Hair follicle dermal papilla cell (primary cell): Measurements from ENCODE around the gene TRAPPC2B. TPM values are rescaled to one million over a fixed set of nuclear protein-coding genes. Genes with fewer than 3 reads are reported as not detected.

Source experiments
- total RNA-seq: library from RNA; depleted of rRNA; stranded (reverse); fragments of >200 nt; gene quantifications from 2 replicates; pipeline ENCODE4 v1.2.3, GENCODE V29; 2012

TRAPPC2B gene
- total RNA-seq: 7.5 and 10.9 TPM in 2 replicates

GRCh38 chr19:57362997-57363687, at the start of gene TRAPPC2B, which contains the start of gene ZNF547:
Gene TRAPPC2B (plus strand): TSS chr19:57363551. CDS start chr19:57364834, 1,283 bp downstream.
Gene ZNF547 (plus strand): TSS chr19:57363551. CDS start chr19:57368556, 5,005 bp downstream.

GRCh38 chr19:57320180-57321084, 42.9 kb upstream of the TRAPPC2B start, which contains the start of gene ZNF543:
Gene ZNF543 (plus strand): TSS chr19:57320472. CDS start chr19:57320854, 382 bp downstream.

GRCh38 chr19:57350877-57351805, 12.2 kb upstream of the TRAPPC2B start, which contains the start of gene ZNF304:
Gene ZNF304 (plus strand): TSS chr19:57351271. CDS start chr19:57351665, 394 bp downstream.

GRCh38 chr19:57389730-57390598, 26.6 kb downstream of the TRAPPC2B start, which contains the start of gene ZNF548:
Gene ZNF548 (plus strand): TSS chr19:57389854. CDS start chr19:57390100, 246 bp downstream.

GRCh38 chr19:57410877-57411671, 47.7 kb downstream of the TRAPPC2B start, which contains the start of gene ZNF17:
Gene ZNF17 (plus strand): TSS chr19:57411161. CDS start chr19:57413616, 2,455 bp downstream.

Other genes starting within 250 kb of the TRAPPC2B start
- gene USP29, start 243.6 kb upstream of the TRAPPC2B start, total RNA-seq: not detected in 2 replicates
- gene ZIM3, start 218.3 kb upstream of the TRAPPC2B start, total RNA-seq: not detected in 2 replicates
- gene DUXA, start 196.1 kb upstream of the TRAPPC2B start, total RNA-seq: not detected in 2 replicates
- 49.2 and 53.6 TPM in 2 replicates for gene ZNF264, start 172.1 kb upstream of the TRAPPC2B start, total RNA-seq
- 0.81 and 0.97 TPM in 2 replicates for gene AURKC, start 132.5 kb upstream of the TRAPPC2B start, total RNA-seq
- gene ZNF805, start 122.9 kb upstream of the TRAPPC2B start, total RNA-seq: 36.9 and 48.0 TPM in 2 replicates
- gene ZNF460, start 83.1 kb upstream of the TRAPPC2B start, total RNA-seq: 98.8 and 131 TPM in 2 replicates
- gene ZNF543, start 43.1 kb upstream of the TRAPPC2B start, total RNA-seq: 10.9 and 13.8 TPM in 2 replicates
- 13.5 and 14.8 TPM in 2 replicates for gene ZNF304, start 12.3 kb upstream of the TRAPPC2B start, total RNA-seq
- 2.9 and 3.9 TPM in 2 replicates for gene ZNF547, start within 50 bp of the TRAPPC2B start, total RNA-seq
- gene ZNF548, start 26.3 kb downstream of the TRAPPC2B start, total RNA-seq: 25.4 and 30.2 TPM in 2 replicates
- gene ZNF17, start 47.6 kb downstream of the TRAPPC2B start, total RNA-seq: 14.7 and 14.8 TPM in 2 replicates
- 7.6 and 9.8 TPM in 2 replicates for gene ZNF749, start 71.8 kb downstream of the TRAPPC2B start, total RNA-seq
- 0.49 and 0.81 TPM in 2 replicates for gene VN1R1, start 93.6 kb downstream of the TRAPPC2B start, total RNA-seq
- gene ZNF772, start 114.0 kb downstream of the TRAPPC2B start, total RNA-seq: 21.7 and 23.2 TPM in 2 replicates
- gene ZNF419, start 124.2 kb downstream of the TRAPPC2B start, total RNA-seq: 12.0 and 13.1 TPM in 2 replicates
- gene ZNF773, start 136.4 kb downstream of the TRAPPC2B start, total RNA-seq: 24.3 and 31.8 TPM in 2 replicates
- gene ZNF549, start 163.8 kb downstream of the TRAPPC2B start, total RNA-seq: 7.0 and 8.8 TPM in 2 replicates
- gene ZNF550, start 196.3 kb downstream of the TRAPPC2B start, total RNA-seq: 7.3 and 9.4 TPM in 2 replicates
- 11.2 and 11.3 TPM in 2 replicates for gene ZNF416, start 215.4 kb downstream of the TRAPPC2B start, total RNA-seq
- gene ZIK1, start 220.6 kb downstream of the TRAPPC2B start, total RNA-seq: 11.5 and 13.8 TPM in 2 replicates
- 3.8 and 5.0 TPM in 2 replicates for gene ZNF530, start 236.3 kb downstream of the TRAPPC2B start, total RNA-seq